ENCODE results near the gene SPG11.

The SPG11 gene

DNA sequence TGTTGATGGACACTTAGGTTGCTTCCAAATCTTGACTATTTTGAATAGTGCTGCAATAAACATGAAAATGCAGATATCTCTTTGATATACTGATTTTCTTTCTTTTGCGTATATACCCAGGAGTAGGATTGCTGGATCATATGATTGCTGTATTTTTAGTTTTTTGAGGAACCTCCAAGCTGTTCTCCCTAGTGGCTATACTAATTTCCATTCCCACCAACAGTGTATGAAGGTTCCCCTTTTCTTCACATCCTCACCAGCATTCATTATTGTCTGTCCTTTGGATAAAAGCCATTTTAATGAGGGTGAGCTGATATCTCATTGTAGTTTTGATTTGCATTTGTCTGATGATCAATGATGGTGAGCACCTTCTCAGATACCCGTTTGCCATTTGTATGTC lies 35.2 kb upstream of the SPG11 start:
- Histone ChIP-seq H2AFZ (ENCODE audit: low read length) (no peak overlapping the region), H3F3A (ENCODE audit: insufficient read depth, low read length) (no peaks in the 10 kb centered on the region), H3K9me3 (replicated peaks; ENCODE audit: insufficient read depth, low read length) (no peaks in the 10 kb centered on the region), H3K4me3 (ENCODE audit: low read length) (no peak overlapping the region), H3K36me3 (replicated peaks; ENCODE audit: insufficient read depth, low read length) (no peaks in the 10 kb centered on the region), H3K9ac (ENCODE audit: low read length) (no peak overlapping the region), H3K27me3 (replicated peaks; ENCODE audit: insufficient read depth, low read length) (no peaks in the 10 kb centered on the region), H3K9me2 (replicated peaks; ENCODE audit: insufficient read depth, low read length) (no peaks in the 10 kb centered on the region), H3K4me2 (ENCODE audit: low read depth, low read length) (no peak overlapping the region), H4K20me1 (ENCODE audit: insufficient read depth, low read length) (no peaks in the 10 kb centered on the region), H3K27ac (ENCODE audit: low read length) (no peak overlapping the region), H3K79me2 (ENCODE audit: low read length) (no peaks in the 10 kb centered on the region), H3K4me1 (ENCODE audit: low read length) (no peaks in the 10 kb centered on the region)
- TF ChIP-seq CTCF (IDR thresholded peaks at IDR 0.05; ENCODE audit: low read length) (no peak), EZH2phosphoT487 (IDR thresholded peaks at IDR 0.05; ENCODE audit: low read length) (no peak), EZH2 (optimal IDR thresholded peaks at IDR 0.05; ENCODE audit: low read depth, low read length) (no peak)
- DNase-seq = no peak

GRCh38 chr15:44697014-44697413 lies 33.6 kb upstream of the SPG11 start:
- H3K9me3 ChIP-seq (replicated peaks; ENCODE audit: insufficient read depth, low read length) = no peaks in the 10 kb centered on the region
- H3K9ac ChIP-seq (ENCODE audit: low read length) = no peak overlapping the region
- no peak for DNase-seq
- H4K20me1 ChIP-seq (ENCODE audit: insufficient read depth, low read length) = no peaks in the 10 kb centered on the region
- no peaks in the 10 kb centered on the region for H3K4me1 ChIP-seq (ENCODE audit: low read length)
- H3K9me2 ChIP-seq (replicated peaks; ENCODE audit: insufficient read depth, low read length) = no peaks in the 10 kb centered on the region
- H3K4me2 ChIP-seq (ENCODE audit: low read depth, low read length) = no peak overlapping the region
- H3F3A ChIP-seq (ENCODE audit: insufficient read depth, low read length) = no peaks in the 10 kb centered on the region
- H3K27me3 ChIP-seq (replicated peaks; ENCODE audit: insufficient read depth, low read length) = no peaks in the 10 kb centered on the region
- no peaks in the 10 kb centered on the region for H3K36me3 ChIP-seq (replicated peaks; ENCODE audit: insufficient read depth, low read length)
- no peak overlapping the region for H2AFZ ChIP-seq (ENCODE audit: low read length)
- no peak overlapping the region for H3K27ac ChIP-seq (ENCODE audit: low read length)
- no peak overlapping the region for H3K4me3 ChIP-seq (ENCODE audit: low read length)
- no peak for TF ChIP-seq CTCF (IDR thresholded peaks at IDR 0.05; ENCODE audit: low read length)
- no peak for TF ChIP-seq EZH2phosphoT487 (IDR thresholded peaks at IDR 0.05; ENCODE audit: low read length)
- no peak for TF ChIP-seq EZH2 (optimal IDR thresholded peaks at IDR 0.05; ENCODE audit: low read depth, low read length)
- H3K79me2 ChIP-seq (ENCODE audit: low read length) = no peaks in the 10 kb centered on the region

GRCh38 chr15:44695294-44695693 lies 31.8 kb upstream of the SPG11 start:
- Histone ChIP-seq H3K27me3 (replicated peaks; ENCODE audit: insufficient read depth, low read length) (no peaks in the 10 kb centered on the region), H3K4me2 (ENCODE audit: low read depth, low read length) (no peak overlapping the region), H4K20me1 (ENCODE audit: insufficient read depth, low read length) (no peaks in the 10 kb centered on the region), H3K79me2 (ENCODE audit: low read length) (no peaks in the 10 kb centered on the region), H3K27ac (ENCODE audit: low read length) (no peak overlapping the region), H3K9me2 (replicated peaks; ENCODE audit: insufficient read depth, low read length) (no peaks in the 10 kb centered on the region), H3F3A (ENCODE audit: insufficient read depth, low read length) (no peaks in the 10 kb centered on the region), H2AFZ (ENCODE audit: low read length) (no peak overlapping the region), H3K9ac (ENCODE audit: low read length) (no peak overlapping the region), H3K36me3 (replicated peaks; ENCODE audit: insufficient read depth, low read length) (no peaks in the 10 kb centered on the region), H3K9me3 (replicated peaks; ENCODE audit: insufficient read depth, low read length) (no peaks in the 10 kb centered on the region), H3K4me3 (ENCODE audit: low read length) (no peak overlapping the region), H3K4me1 (ENCODE audit: low read length) (no peaks in the 10 kb centered on the region)
- TF ChIP-seq CTCF (IDR thresholded peaks at IDR 0.05; ENCODE audit: low read length) (no peak), EZH2 (optimal IDR thresholded peaks at IDR 0.05; ENCODE audit: low read depth, low read length) (no peak), EZH2phosphoT487 (IDR thresholded peaks at IDR 0.05; ENCODE audit: low read length) (no peak)
- no peak for DNase-seq

Measured in MM.1S (cell line).